IPS-NIHi11 (cell line): Measurements from ENCODE around the gene KIF23.
"Not testable (repeated sequence)": the region's sequence is repeated elsewhere in the genome, so short reads cannot be mapped to it uniquely, and the experiment has no call there.

ENCODE experiments used
- DNase-seq: peaks from one replicate; pipeline ENCODE4 v3.0.0; 2012; ENCODE audit warnings: mixed read lengths, low spot score

The KIF23 gene

GRCh38 chr15:69435985-69436384 is 21.8 kb downstream of the KIF23 start:
- DNase-seq: no peak

GRCh38 chr15:69436951-69437350 is 22.8 kb downstream of the KIF23 start:
- DNase-seq: no peak

GRCh38 chr15:69439623-69440022 is 25.5 kb downstream of the KIF23 start:
- no peak for DNase-seq

- DNase-seq: no peak
Measured at GRCh38 chr15:69443032-69443611, 29.0 kb downstream of the KIF23 start.

GRCh38 chr15:69444686-69445085 is 30.5 kb downstream of the KIF23 start:
- no peak for DNase-seq

- DNase-seq: no peak
Measured at GRCh38 chr15:69446953-69447352, 32.8 kb downstream of the KIF23 start.

- DNase-seq: not testable (repeated sequence)
Measured at GRCh38 chr15:69450221-69450620, 36.1 kb downstream of the KIF23 start.

- DNase-seq: no peak
Measured at GRCh38 chr15:69450968-69451695, 37.0 kb downstream of the KIF23 start.

GRCh38 chr15:69451951-69452691 is 38.0 kb downstream of the KIF23 start:
- no peak for DNase-seq

- DNase-seq: peak; percentile 95
Measured at GRCh38 chr15:69452692-69453521, 38.8 kb downstream of the KIF23 start, which contains the start of gene RPLP1. Gene RPLP1 (plus strand): TSS chr15:69452818. CDS start chr15:69452949, 131 bp downstream.

GRCh38 chr15:69454953-69455352 is 40.8 kb downstream of the KIF23 start:
- no peak for DNase-seq

- DNase-seq: no peak
Measured at GRCh38 chr15:69456208-69457166, 42.3 kb downstream of the KIF23 start.

GRCh38 chr15:69457304-69458280 is 43.4 kb downstream of the KIF23 start:
- no peak for DNase-seq

- no peak for DNase-seq
Measured at GRCh38 chr15:69459066-69459465, 44.9 kb downstream of the KIF23 start.

GRCh38 chr15:69460481-69460880 is 46.3 kb downstream of the KIF23 start:
- DNase-seq: no peak

GRCh38 chr15:69462030-69462492 is 47.9 kb downstream of the KIF23 start:
- no peak for DNase-seq

GRCh38 chr15:69462493-69463181 is 48.5 kb downstream of the KIF23 start:
- DNase-seq: peak; percentile 94

- no peak for DNase-seq
Measured at GRCh38 chr15:69463182-69463756, 49.1 kb downstream of the KIF23 start.

GRCh38 chr15:69465253-69465652 is 51.1 kb downstream of the KIF23 start:
- DNase-seq: no peak
